ENCODE measurements around the gene HTRA2.
"Not testable (repeated sequence)": the region's sequence is repeated elsewhere in the genome, so short reads cannot be mapped to it uniquely, and the experiment has no call there.

HTRA2 gene

GRCh38 chr2:74548285-74548899 is 18.7 kb downstream of the HTRA2 start:
- DNase-seq: no peak

- DNase-seq: no peak
Observed at GRCh38 chr2:74548900-74549826, 19.4 kb downstream of the HTRA2 start.

- no peak for DNase-seq
Observed at GRCh38 chr2:74550231-74550630, 20.5 kb downstream of the HTRA2 start.

- no peak for DNase-seq
Observed at GRCh38 chr2:74551530-74551929, 21.8 kb downstream of the HTRA2 start.

- no peak for DNase-seq
Observed at GRCh38 chr2:74551942-74552913, 22.5 kb downstream of the HTRA2 start.

GRCh38 chr2:74552914-74553811 is 23.4 kb downstream of the HTRA2 start:
- no peak for DNase-seq

- DNase-seq: peak; percentile 92
Observed at GRCh38 chr2:74553892-74554819, 24.4 kb downstream of the HTRA2 start, which contains the start of the genes DOK1 and LOXL3. DOK1 (plus strand) TSS chr2:74554720; CDS start chr2:74554755, 35 bp downstream. LOXL3 (minus strand) TSS chr2:74553942; CDS start chr2:74552634, 1,308 bp downstream.

- peak; percentile 62 for DNase-seq
Observed at GRCh38 chr2:74554820-74555531, 25.2 kb downstream of the HTRA2 start.

GRCh38 chr2:74555610-74556103 is 25.9 kb downstream of the HTRA2 start:
- no peak for DNase-seq

GRCh38 chr2:74556159-74556558 is 26.4 kb downstream of the HTRA2 start:
- no peak for DNase-seq

GRCh38 chr2:74556831-74557370 is 27.2 kb downstream of the HTRA2 start:
- DNase-seq: no peak

- DNase-seq: no peak
Observed at GRCh38 chr2:74558284-74559230, 28.8 kb downstream of the HTRA2 start.

GRCh38 chr2:74559912-74560311 is 30.2 kb downstream of the HTRA2 start:
- no peak for DNase-seq

- no peak for DNase-seq
Observed at GRCh38 chr2:74560591-74560990, 30.9 kb downstream of the HTRA2 start.

- not testable (repeated sequence) for DNase-seq
Observed at GRCh38 chr2:74561022-74561421, 31.3 kb downstream of the HTRA2 start.

- no peak for DNase-seq
Observed at GRCh38 chr2:74562126-74562775, 32.5 kb downstream of the HTRA2 start.

GRCh38 chr2:74564222-74564621 is 34.5 kb downstream of the HTRA2 start:
- no peak for DNase-seq
